ENCODE data around the gene SIN3B.

DNA sequence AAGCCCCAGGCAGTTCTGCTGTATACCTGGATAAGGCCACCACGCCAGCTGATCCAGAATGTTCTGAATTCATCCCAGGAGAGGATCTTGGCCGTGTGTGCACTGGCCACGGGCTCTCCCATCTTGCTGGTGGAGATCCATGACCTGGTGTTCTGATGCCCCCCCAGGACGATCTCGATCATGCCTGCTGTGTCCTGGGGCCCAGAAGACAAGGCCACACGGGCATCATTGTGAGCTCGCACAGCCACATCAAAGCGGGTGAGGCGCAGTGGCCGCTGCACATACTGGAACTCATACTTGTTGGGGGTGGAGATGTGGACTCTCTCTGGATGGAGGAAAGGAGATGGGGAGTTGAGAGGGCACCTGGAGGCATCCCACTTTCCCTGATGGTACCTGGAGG, 99.7 kb downstream of the SIN3B start:
- TF ChIP-seq, protein P1, sequence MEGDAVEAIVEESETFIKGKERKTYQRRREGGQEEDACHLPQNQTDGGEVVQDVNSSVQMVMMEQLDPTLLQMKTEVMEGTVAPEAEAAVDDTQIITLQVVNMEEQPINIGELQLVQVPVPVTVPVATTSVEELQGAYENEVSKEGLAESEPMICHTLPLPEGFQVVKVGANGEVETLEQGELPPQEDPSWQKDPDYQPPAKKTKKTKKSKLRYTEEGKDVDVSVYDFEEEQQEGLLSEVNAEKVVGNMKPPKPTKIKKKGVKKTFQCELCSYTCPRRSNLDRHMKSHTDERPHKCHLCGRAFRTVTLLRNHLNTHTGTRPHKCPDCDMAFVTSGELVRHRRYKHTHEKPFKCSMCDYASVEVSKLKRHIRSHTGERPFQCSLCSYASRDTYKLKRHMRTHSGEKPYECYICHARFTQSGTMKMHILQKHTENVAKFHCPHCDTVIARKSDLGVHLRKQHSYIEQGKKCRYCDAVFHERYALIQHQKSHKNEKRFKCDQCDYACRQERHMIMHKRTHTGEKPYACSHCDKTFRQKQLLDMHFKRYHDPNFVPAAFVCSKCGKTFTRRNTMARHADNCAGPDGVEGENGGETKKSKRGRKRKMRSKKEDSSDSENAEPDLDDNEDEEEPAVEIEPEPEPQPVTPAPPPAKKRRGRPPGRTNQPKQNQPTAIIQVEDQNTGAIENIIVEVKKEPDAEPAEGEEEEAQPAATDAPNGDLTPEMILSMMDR (IDR thresholded peaks at IDR 0.05), result no peak
- TF ChIP-seq POLR2AphosphoS5 (IDR thresholded peaks at IDR 0.05; ENCODE audit: low read depth, low read length), result no peak

All from SK-N-SH (cell line).